Muscle layer of duodenum (tissue), 2 donors: ENCODE data around the gene CWC27.

ENCODE experiments used
- H3K27ac ChIP-seq: one replicate; pipeline ENCODE4 v1.7.0; 2013; ENCODE audit warnings: mild to moderate bottlenecking, low read length
- H3K27me3 ChIP-seq: one replicate; pipeline ENCODE4 v1.7.0; 2013; ENCODE audit warnings: low read depth, mild to moderate bottlenecking, control low read depth, low read length
- H3K36me3 ChIP-seq, 2 donors: one replicate each; pipeline ENCODE4 v1.7.0; 2013; ENCODE audit warnings: low read length in 2 of 2, control low read depth in 1 of 2, mild to moderate bottlenecking in 1 of 2; ENCODE audit not compliant: insufficient read depth in 2 of 2, control insufficient read depth in 1 of 2
- H3K4me1 ChIP-seq, 2 donors: one replicate each; pipeline ENCODE4 v1.7.0; 2013; ENCODE audit warnings: low read length in 2 of 2, mild to moderate bottlenecking in 2 of 2, control low read depth in 1 of 2, moderate library complexity in 1 of 2; ENCODE audit not compliant: insufficient read depth in 2 of 2, control insufficient read depth in 1 of 2
- H3K4me3 ChIP-seq, 2 donors: one replicate each; pipeline ENCODE4 v1.7.0; 2013; ENCODE audit warnings: low read length in 2 of 2, low read depth in 1 of 2, mild to moderate bottlenecking in 1 of 2
- H3K9me3 ChIP-seq, 2 donors: one replicate each; pipeline ENCODE4 v1.7.0; 2013; ENCODE audit warnings: low read length in 2 of 2, control low read depth in 1 of 2, mild to moderate bottlenecking in 1 of 2; ENCODE audit not compliant: control insufficient read depth in 1 of 2
- donor health status: healthy.

CWC27 gene

DNA sequence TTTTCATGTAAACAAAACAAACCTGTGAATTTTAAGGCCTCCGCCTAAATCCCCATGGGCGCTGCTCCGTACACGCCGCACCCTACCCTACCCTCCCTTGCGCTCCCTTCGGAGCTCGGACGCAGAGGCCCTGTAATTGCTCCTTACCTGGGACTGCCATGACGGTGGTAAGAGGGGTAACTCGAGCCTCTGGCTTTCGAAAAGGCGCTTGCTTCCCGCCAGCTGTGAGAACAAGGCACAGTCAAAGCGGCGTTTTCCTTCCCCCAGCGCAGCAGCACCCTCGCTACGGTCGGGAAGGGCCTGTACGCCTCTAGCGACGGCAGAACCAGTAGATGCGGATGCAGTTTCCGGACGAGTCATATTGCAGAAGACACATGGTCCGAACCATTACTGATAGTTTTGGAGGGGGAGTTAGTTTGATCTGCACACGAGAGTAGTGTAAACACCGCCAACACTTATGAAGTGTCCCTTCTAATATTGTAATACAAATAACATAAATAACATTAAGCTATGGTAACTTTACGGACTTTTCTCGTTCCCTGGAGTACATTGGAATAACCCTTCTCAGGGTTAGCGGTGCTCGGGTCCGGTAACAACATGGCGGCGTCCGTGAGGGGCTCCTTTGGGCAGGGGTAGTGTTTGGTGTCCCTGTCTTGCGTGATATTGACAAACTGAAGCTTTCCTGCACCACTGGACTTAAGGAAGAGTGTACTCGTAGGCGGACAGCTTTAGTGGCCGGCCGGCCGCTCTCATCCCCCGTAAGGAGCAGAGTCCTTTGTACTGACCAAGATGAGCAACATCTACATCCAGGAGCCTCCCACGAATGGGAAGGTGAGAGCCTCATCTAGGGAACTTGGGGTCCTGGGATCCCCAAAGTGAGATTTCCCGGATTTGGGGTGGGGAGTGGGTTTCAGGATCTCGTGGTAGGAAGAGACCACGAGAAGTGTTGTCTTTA is at the start of gene CWC27, which contains the start of gene SREK1IP1:
CWC27 (plus strand) TSS at position 573 of the 955 bp plus-strand sequence; CDS start at position 790, 217 bp downstream.
SREK1IP1 (minus strand) TSS at position 334 of the 955 bp plus-strand sequence; CDS start at position 160, 174 bp downstream.
- H3K36me3 ChIP-seq: peaks cover 0 to 6% of the 10 kb centered on the region in 2 donors
- no peaks in the 10 kb centered on the region for H3K9me3 ChIP-seq
- peak within 1 kb of the TSS; percentile 98 to 99 for H3K4me3 ChIP-seq
- peak within 1 kb of the TSS; percentile 96 for H3K27ac ChIP-seq
- peaks cover 33 to 38% of the 10 kb centered on the region in 2 donors for H3K4me1 ChIP-seq
- no peaks in the 10 kb centered on the region for H3K27me3 ChIP-seq

DNA sequence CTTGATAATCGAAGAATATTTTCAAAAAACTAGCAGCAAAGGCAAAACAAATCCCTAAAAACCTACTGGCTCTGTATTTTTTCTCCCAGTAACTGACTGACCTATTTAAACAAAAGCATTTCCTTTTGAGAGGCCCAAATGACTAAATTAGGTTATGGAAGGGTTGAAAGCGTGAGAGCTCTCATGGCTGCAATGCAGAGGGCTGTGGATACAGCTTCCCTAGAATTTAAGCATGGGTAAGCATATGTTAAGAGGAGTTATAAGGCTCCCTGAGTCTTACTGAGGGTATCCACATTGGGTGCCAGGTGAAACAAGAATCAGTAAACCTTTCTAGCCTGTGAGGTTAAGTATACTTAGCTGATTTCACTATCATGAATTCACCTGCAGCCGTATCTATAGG is 46.1 kb upstream of the CWC27 start:
- Histone ChIP-seq H3K27ac (no peak overlapping the region), H3K4me1 (no peaks in the 10 kb centered on the region), H3K27me3 (no peaks in the 10 kb centered on the region), H3K9me3 (no peaks in the 10 kb centered on the region), H3K36me3 (peaks cover 19 to 21% of the 10 kb centered on the region in 2 donors), H3K4me3 (no peak overlapping the region)

DNA sequence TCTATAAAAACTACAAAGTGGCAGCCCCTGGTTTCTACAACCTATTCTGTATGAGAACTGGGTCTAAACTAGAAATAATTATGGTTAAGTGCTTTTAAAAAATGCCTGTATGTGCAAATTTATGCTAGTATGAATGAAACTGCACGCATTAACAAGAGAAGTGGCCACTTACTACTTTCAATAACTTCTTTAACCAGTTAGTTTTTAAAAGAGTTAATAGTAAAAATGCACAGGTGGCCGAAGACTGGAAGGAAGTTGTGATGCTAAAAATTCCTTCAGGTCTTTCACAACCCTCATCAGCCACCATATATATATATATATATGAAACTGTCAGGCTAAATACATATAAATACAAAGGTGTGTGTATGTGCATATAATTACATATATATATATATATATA is 41.6 kb upstream of the CWC27 start:
- Histone ChIP-seq H3K27me3 (no peaks in the 10 kb centered on the region), H3K9me3 (no peaks in the 10 kb centered on the region), H3K27ac (no peak overlapping the region), H3K36me3 (peaks cover 10 to 19% of the 10 kb centered on the region in 2 donors), H3K4me1 (no peaks in the 10 kb centered on the region), H3K4me3 (no peak overlapping the region)

DNA sequence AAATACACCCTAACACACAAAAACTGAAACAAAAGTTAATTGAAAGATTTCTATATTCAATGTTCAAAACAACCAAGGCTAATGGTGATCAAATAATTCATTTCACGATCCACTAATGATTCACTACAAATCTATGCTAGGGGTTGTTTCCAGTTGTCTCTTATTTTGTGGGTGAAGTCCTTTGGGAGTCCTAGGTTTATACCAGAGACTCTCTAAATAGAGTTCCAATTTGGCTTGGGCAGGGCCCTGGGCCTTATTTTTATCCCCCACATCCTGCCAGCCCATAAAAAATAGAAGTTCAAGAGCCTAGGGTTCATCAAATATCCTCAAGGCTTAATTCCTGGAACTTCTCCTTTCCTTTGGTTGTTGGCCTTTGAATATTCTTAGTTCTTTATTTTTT is 26.3 kb upstream of the CWC27 start:
- Histone ChIP-seq H3K27ac (no peak overlapping the region), H3K27me3 (no peaks in the 10 kb centered on the region), H3K4me3 (no peak overlapping the region), H3K4me1 (no peaks in the 10 kb centered on the region), H3K36me3 (peaks cover 14 to 18% of the 10 kb centered on the region in 2 donors), H3K9me3 (no peaks in the 10 kb centered on the region)

- H3K27ac ChIP-seq: no peak overlapping the region
- H3K4me1 ChIP-seq: no peaks in the 10 kb centered on the region
- no peaks in the 10 kb centered on the region for H3K27me3 ChIP-seq
- H3K36me3 ChIP-seq: peaks cover 14 to 18% of the 10 kb centered on the region in 2 donors
- no peaks in the 10 kb centered on the region for H3K9me3 ChIP-seq
- H3K4me3 ChIP-seq: no peak overlapping the region
These were observed 25.9 kb upstream of the CWC27 start for GRCh38 chr5:64742821-64743220.

DNA sequence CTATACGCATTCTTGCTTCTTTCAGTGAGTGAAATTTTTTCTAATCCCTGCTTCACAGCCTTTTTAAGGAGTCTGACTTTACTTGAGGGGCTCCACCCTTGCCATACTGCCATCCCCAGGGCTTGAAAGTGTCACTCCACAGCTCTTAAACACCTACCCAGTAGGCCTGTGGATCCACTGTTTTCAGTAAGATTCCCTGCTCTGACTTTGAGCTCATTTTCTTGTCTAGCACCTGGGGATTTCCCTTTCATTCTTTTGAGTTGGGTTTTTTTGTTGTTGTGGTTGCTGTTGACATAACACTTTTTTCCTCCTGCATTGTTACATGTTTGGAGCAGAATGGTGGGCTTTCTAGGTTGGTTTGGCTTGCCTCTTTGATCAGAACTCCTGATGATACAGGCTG is 23.8 kb upstream of the CWC27 start:
- no peak overlapping the region for H3K27ac ChIP-seq
- H3K9me3 ChIP-seq: no peaks in the 10 kb centered on the region
- no peak overlapping the region for H3K4me3 ChIP-seq
- no peaks in the 10 kb centered on the region for H3K4me1 ChIP-seq
- peaks cover 6 to 7% of the 10 kb centered on the region in 2 donors for H3K36me3 ChIP-seq
- H3K27me3 ChIP-seq: no peaks in the 10 kb centered on the region

GRCh38 chr5:64746446-64746845 is 22.3 kb upstream of the CWC27 start:
- H3K4me3 ChIP-seq: no peak overlapping the region
- H3K9me3 ChIP-seq: no peaks in the 10 kb centered on the region
- no peak overlapping the region for H3K27ac ChIP-seq
- peaks cover 2 to 6% of the 10 kb centered on the region in 2 donors for H3K36me3 ChIP-seq
- H3K27me3 ChIP-seq: no peaks in the 10 kb centered on the region
- H3K4me1 ChIP-seq: no peaks in the 10 kb centered on the region

DNA sequence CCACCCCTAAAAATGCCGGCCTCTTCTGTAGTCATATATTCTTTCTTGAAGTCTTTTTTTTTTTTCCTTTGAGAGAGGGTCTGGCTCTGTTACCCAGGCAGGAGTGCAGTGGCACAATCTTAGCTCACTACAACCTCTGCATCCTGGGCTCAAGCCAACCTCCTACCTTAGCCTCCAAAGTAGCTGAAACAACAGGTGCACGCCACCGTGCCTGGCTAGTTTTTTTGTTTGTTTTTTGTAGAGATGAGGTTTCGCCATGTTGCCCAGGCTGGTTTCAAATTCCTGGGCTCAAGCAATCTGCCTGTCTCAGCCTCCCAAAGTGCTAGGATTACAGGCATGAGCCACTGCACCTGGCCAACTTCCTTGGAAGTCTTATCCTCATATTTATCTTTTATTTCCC is 19.3 kb upstream of the CWC27 start:
- H3K4me3 ChIP-seq: no peak overlapping the region
- no peaks in the 10 kb centered on the region for H3K9me3 ChIP-seq
- H3K27ac ChIP-seq: no peak overlapping the region
- H3K4me1 ChIP-seq: no peaks in the 10 kb centered on the region
- H3K27me3 ChIP-seq: no peaks in the 10 kb centered on the region
- H3K36me3 ChIP-seq: peaks cover 4 to 11% of the 10 kb centered on the region in 2 donors

DNA sequence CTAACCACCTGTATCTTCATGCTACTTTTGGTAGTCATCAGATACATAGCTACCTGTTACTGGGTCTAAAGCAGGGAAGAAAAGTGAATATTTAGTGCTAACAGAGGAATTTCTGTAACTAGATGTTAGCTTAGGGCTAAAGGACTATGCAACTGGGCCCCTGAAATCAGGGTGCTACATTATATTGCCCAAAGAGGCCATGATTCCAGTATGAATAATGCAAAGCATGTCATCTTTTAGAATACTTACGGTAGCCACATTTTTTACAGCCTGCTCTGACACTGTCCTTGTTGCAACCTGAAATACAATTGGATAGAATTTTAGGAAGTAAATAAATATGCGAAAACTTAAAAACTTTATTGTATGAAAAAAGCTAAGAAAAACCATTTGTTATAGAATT is 14.7 kb upstream of the CWC27 start:
- Histone ChIP-seq H3K27me3 (no peaks in the 10 kb centered on the region), H3K36me3 (peaks cover 4 to 6% of the 10 kb centered on the region in 2 donors), H3K27ac (no peak overlapping the region), H3K9me3 (no peaks in the 10 kb centered on the region), H3K4me3 (no peak overlapping the region), H3K4me1 (no peaks in the 10 kb centered on the region)

DNA sequence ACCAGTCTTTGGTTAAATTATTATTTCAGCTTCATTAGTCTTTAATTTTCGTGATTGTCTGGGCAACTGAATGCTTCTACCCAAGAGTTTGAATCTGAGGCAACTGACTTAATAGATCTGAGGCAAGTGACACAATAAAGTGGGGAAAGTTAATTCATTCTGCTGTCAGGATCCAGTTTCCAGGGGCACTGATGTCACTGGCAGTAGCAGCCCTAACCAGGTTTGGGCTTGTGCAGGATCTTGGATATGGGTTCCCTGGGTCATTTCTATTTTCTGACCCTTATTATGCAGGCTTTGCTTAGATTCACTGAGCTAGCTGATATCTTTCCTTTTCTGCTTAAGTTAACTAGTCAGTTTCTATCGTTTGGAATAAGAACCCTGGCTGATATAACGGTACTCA is 9.8 kb upstream of the CWC27 start:
- H3K4me1 ChIP-seq: peaks cover 0 to 7% of the 10 kb centered on the region in 2 donors
- no peak overlapping the region for H3K4me3 ChIP-seq
- H3K9me3 ChIP-seq: no peaks in the 10 kb centered on the region
- H3K27ac ChIP-seq: no peak overlapping the region
- peaks cover under 1 to 11% of the 10 kb centered on the region in 2 donors for H3K36me3 ChIP-seq
- H3K27me3 ChIP-seq: no peaks in the 10 kb centered on the region

- H3K9me3 ChIP-seq: no peaks in the 10 kb centered on the region
- peaks cover 0 to 11% of the 10 kb centered on the region in 2 donors for H3K4me1 ChIP-seq
- H3K27me3 ChIP-seq: no peaks in the 10 kb centered on the region
- peaks cover 6% of the 10 kb centered on the region in 2 donors for H3K36me3 ChIP-seq
- no peak overlapping the region for H3K27ac ChIP-seq
- no peak overlapping the region for H3K4me3 ChIP-seq
These were observed 8.6 kb upstream of the CWC27 start for GRCh38 chr5:64759960-64760660.
